GM18505 (cell line): Measurements from ENCODE around the gene ZSWIM8.
"Not testable (repeated sequence)": the region's sequence is repeated elsewhere in the genome, so short reads cannot be mapped to it uniquely, and the experiment has no call there.

ENCODE experiments used
- ATAC-seq: cut with Tn5 transposase; IDR thresholded peaks from one replicate; pipeline ENCODE4 v1.9.1; 2021; ENCODE audit not compliant: unreplicated experiment
- POLR2A ChIP-seq: IDR thresholded peaks from 4 replicates; pipeline ENCODE4 v1.6.1; 2011; ENCODE audit warnings: borderline replicate concordance; ENCODE audit not compliant: insufficient read depth, insufficient read length; ENCODE audit errors: extremely low read depth

Gene ZSWIM8, protein sequence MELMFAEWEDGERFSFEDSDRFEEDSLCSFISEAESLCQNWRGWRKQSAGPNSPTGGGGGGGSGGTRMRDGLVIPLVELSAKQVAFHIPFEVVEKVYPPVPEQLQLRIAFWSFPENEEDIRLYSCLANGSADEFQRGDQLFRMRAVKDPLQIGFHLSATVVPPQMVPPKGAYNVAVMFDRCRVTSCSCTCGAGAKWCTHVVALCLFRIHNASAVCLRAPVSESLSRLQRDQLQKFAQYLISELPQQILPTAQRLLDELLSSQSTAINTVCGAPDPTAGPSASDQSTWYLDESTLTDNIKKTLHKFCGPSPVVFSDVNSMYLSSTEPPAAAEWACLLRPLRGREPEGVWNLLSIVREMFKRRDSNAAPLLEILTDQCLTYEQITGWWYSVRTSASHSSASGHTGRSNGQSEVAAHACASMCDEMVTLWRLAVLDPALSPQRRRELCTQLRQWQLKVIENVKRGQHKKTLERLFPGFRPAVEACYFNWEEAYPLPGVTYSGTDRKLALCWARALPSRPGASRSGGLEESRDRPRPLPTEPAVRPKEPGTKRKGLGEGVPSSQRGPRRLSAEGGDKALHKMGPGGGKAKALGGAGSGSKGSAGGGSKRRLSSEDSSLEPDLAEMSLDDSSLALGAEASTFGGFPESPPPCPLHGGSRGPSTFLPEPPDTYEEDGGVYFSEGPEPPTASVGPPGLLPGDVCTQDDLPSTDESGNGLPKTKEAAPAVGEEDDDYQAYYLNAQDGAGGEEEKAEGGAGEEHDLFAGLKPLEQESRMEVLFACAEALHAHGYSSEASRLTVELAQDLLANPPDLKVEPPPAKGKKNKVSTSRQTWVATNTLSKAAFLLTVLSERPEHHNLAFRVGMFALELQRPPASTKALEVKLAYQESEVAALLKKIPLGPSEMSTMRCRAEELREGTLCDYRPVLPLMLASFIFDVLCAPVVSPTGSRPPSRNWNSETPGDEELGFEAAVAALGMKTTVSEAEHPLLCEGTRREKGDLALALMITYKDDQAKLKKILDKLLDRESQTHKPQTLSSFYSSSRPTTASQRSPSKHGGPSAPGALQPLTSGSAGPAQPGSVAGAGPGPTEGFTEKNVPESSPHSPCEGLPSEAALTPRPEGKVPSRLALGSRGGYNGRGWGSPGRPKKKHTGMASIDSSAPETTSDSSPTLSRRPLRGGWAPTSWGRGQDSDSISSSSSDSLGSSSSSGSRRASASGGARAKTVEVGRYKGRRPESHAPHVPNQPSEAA (N-terminal part only)

DNA sequence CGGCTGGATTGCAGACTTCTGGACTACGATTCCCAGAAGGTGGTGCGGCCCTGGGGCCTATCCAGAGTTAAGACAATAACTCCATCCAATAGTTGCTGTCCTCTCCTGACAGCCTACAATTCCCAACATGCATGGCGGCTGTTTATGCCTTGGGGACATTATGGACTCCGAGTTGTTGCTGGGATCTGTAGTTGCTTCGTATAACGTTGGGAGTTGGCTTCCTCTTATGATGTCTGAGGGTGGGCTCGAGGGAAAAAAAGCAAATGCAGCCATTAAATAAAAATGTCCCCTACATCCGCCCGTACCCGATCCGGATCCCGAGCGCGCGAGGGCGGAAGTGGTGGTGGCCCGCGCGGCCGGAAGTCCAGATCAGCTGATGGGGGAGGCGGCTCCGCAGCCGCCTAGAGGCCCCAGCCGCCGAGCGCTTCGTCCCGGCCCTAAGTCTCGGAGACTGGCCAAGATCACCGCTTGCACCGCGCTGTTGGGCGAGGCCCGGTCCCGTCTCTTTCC, at the start of gene ZSWIM8:
TSS of gene ZSWIM8 (plus strand) at position 396 of the 510 bp plus-strand sequence. CDS start 273 bp downstream, outside the sequence.
- peak; percentile 75 for TF ChIP-seq POLR2A
- ATAC-seq = peak; percentile 73

DNA sequence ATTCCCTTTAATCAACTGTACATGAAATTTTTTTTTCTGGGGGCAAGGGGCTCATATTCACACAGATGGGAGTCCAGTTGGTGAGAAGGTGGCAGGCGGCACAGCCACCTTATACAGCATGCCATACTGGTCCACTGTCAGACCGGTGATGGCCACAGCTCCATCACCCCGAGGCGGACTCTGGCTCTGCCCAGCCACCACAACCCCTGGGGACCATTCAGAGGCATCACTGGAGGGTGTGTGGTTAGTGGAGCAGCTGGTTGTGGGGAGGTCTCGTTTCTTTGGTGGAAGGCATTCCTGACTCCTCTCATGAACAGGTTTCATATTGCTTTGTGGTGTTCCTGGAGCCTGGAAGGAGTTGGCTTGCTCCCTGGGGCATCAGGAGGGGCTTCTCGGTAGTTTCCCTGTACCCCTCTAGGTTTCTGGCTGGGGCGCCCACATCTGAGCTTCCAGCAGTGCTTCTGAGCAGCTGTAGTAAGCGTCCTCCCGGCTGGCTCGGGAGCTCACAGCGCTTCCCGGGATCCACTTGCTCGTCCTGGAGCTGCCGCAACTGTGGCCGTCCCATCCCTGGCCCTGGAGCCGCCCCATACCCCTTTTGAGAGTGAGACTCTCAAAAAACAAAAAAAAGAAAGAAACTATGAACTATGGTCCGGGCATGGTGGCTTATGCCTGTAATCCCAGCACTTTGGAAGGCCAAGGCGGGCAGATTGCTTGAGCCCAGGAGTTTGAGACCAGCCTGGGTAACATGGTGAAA, 44.7 kb upstream of the ZSWIM8 start:
- ATAC-seq = not testable (repeated sequence)

- TF ChIP-seq POLR2A = no peak
- no peak for ATAC-seq
Observed at GRCh38 chr10:73742454-73742734, 43.0 kb upstream of the ZSWIM8 start.

GRCh38 chr10:73743327-73743904, 42.0 kb upstream of the ZSWIM8 start:
- ATAC-seq = no peak

GRCh38 chr10:73743905-73744663, 41.3 kb upstream of the ZSWIM8 start, which contains the start of gene SEC24C:
Gene SEC24C, plus strand, starts transcription at chr10:73744372. Its CDS starts 2,461 bp downstream, at chr10:73746833.
- peak; percentile 87 for ATAC-seq
- TF ChIP-seq POLR2A = peak; percentile 88

More at GRCh38 chr10:73743327-73743904, 42.0 kb upstream of the ZSWIM8 start:
- no peak for TF ChIP-seq POLR2A

DNA sequence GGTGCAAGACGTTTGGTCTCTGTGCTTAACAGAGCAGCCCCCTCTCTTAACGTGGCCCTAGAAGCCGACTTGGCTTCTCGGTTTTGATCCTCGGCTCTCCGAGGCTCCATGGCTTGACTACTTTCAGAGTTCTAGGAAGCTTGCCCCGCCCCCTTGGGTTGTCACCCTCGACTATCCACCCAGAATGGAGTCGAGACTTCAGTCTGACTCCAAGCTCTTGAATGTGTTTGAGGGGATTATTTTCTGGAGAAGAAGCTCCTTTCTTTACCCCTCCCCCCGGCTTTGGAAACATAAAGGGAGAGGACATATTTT, 40.8 kb upstream of the ZSWIM8 start:
- peak; percentile 20 for ATAC-seq
- no peak for TF ChIP-seq POLR2A

DNA sequence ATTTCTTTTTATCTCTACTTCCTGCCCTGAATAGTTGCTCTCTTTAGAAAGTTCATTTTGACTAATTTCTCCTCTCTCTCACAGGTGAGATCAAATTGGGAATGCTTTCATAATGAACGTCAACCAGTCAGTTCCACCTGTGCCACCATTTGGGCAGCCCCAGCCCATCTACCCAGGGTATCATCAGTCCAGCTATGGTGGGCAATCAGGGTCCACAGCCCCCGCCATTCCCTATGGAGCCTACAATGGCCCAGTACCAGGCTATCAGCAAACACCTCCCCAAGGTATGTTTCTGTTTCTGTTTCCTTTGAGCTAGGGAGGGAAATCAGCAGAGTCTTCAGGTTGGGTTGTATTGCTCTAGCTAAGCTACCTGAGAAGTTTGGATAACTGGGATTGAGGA, 38.7 kb upstream of the ZSWIM8 start:
- no peak for ATAC-seq
- no peak for TF ChIP-seq POLR2A

DNA sequence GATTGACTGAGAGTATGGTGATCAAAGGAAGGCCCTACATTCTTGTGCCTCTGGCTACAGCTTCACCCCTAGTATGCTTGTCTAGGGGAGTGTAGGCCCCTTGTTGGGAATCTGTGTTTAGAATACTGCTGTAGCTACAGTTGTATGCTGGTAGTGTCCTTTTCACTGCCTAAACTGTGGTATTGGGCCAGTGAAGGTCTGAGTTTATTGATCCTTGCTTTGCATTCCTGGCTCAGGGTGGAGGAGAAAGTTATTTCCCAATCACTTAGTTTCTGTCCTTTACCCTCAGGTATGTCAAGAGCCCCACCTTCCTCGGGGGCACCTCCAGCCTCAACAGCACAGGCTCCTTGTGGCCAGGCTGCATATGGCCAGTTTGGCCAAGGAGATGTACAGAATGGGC, 34.6 kb upstream of the ZSWIM8 start:
- no peak for ATAC-seq
- no peak for TF ChIP-seq POLR2A

DNA sequence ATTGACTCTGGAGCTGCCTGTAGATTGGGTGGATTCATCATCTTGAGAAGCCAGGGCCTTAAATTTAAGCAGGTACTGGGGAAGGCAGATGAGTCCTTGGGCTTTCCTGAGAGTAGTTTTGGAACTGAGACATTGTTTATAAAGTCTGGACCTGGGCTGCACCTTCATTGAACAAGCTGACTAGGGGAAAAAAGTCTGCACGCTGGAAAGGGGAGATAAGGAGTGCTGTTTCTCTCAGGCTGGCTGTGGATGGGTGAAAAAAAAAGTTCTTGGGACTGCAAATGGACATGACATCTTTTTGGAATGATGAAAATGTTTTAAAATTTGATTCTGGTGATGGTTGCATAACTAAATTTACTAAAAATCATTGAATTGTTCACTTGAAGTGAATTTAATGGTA, 29.2 kb upstream of the ZSWIM8 start:
- ATAC-seq = no peak
- no peak for TF ChIP-seq POLR2A

DNA sequence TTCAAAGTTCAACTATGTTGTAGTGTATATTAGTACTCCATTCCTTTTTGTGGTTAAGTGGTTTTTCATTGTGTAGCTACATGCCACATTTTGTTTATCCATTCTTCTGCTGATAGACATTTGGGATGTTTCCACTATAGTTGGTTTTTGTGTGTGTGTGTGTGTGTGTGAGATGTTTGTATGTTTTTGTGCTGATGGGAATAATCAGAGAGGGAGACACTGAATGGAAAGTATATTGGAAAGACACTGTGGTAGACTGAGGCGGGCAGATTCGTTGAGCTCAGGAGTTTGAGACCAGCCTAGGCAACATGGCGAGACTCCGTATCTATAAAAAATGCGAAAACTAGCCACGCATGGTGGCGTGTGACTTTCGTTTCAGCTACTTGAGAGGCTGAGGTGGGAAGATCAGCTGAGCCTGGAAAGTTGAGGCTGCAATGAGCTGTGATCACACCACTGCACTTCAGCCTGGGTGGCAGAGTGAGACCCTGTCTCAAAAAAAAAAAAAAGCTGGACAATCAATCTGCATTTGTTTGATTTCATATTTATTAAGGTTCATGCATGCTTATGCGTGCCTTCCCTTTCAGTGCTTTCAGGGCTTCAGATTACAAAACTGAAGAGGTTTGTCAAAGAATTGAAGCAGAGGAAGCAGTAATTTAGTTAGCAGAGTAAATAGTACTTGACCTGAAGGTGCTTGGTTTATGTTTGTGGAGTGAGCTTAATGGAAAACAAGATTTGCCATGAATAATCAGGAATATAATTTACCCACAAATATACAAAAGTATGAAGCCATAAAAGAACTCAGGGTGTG, 26.5 kb upstream of the ZSWIM8 start:
- ATAC-seq = no peak
- TF ChIP-seq POLR2A = no peak
